Ovary (tissue), 3 donors: ENCODE measurements around the gene NDUFS6.

Experiments
- EP300 ChIP-seq: sonication (generic); formaldehyde crosslinking; IDR thresholded peaks from one replicate; pipeline ENCODE4 v1.6.1; 2017; ENCODE audit warnings: antibody characterized with exemption
- POLR2A ChIP-seq: fragments of 450-650 bp; IDR thresholded peaks from one replicate; pipeline ENCODE4 v1.6.1; 2017; ENCODE audit warnings: antibody characterized with exemption, mild to moderate bottlenecking, moderate library complexity
- TF ChIP-seq, protein P1 (sequence below), 3 donors: fragments of 450-650 bp in 2 of 3; fragments of 200-600 bp in 1 of 3; IDR thresholded peaks; one replicate each; pipeline versions ENCODE4 v1.5.1 to v1.8.0; 2016 to 2022; ENCODE audit warnings: antibody characterized with exemption in 3 of 3, mild to moderate bottlenecking in 1 of 3
- donor health status: DM: no; HTN: no; CAD: no.

GRCh38 chr5:1857256-1857600, 56.0 kb downstream of the NDUFS6 start:
- TF ChIP-seq EP300 (no peak), POLR2A (no peak)
- TF ChIP-seq, protein P1, sequence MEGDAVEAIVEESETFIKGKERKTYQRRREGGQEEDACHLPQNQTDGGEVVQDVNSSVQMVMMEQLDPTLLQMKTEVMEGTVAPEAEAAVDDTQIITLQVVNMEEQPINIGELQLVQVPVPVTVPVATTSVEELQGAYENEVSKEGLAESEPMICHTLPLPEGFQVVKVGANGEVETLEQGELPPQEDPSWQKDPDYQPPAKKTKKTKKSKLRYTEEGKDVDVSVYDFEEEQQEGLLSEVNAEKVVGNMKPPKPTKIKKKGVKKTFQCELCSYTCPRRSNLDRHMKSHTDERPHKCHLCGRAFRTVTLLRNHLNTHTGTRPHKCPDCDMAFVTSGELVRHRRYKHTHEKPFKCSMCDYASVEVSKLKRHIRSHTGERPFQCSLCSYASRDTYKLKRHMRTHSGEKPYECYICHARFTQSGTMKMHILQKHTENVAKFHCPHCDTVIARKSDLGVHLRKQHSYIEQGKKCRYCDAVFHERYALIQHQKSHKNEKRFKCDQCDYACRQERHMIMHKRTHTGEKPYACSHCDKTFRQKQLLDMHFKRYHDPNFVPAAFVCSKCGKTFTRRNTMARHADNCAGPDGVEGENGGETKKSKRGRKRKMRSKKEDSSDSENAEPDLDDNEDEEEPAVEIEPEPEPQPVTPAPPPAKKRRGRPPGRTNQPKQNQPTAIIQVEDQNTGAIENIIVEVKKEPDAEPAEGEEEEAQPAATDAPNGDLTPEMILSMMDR (IDR thresholded peaks at IDR 0.05) = no peak
